ENCODE data around the gene SBNO2. TPM values are rescaled to one million over a fixed set of nuclear protein-coding genes. Genes with fewer than 3 reads are reported as not detected.

Gene SBNO2
- total and polyA plus RNA-seq, 2 of the 4 experiments (the other 2 are of a cell fraction), result 13.4 to 40.5 TPM

DNA sequence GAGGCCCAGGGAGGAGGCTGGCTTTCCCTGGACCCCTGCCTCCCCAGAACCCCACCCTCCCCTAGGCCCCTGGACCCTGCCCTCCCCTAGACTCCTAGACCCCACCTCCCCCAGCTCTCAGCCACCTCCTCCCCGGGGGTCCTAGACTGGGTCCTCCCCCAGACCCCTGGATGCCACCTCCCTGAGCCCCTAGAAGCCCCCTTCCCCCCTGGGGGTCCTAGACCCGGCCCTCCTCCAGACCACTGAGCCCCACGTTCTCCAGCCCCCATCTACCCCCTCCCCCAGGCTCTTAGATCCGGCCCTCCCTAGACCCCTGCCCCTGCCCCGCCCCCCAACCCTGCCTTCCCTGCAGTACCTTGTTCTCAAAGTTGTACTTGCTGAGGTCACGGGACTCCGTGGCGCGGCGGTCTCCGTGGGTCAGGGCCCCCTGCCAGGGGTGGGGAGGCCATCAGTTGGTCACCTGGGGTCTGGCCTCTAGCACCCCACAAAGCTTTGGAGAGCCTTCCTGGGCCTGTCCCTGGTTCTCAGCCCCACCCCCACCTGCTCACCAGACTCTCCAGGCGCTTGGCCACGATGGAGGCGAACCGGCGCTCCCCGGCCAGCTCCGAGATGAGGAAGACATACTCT is 62.3 kb downstream of the SBNO2 start:
- Histone ChIP-seq H3K56ac (ENCODE audit: extremely low read depth, insufficient read depth, low read length) (no peak overlapping the region), H2BK120ac (ENCODE audit: low read depth, low read length) (no peak overlapping the region), H3K27me3 (ENCODE audit: control insufficient read depth, insufficient read depth, low read length) (no peaks in the 10 kb centered on the region), H3K79me1 (ENCODE audit: low read depth in 1 of 2, low read length in 2 of 2) (peaks cover 3 to 24% of the 10 kb centered on the region in 2 experiments; a peak in 3 of 4 replicates), H2BK15ac (ENCODE audit: low read depth, low read length) (no peak overlapping the region), H3K23ac (ENCODE audit: low read depth, low read length) (no peak overlapping the region), H3K4me3 (ENCODE audit: insufficient read depth, low read depth, low read length) (no peak overlapping the region), H4K20me1 (ENCODE audit: insufficient read depth, low read length) (peaks cover 34% of the 10 kb centered on the region), H3K36me3 (ENCODE audit: control insufficient read depth, insufficient read depth, low read length) (peaks cover 77% of the 10 kb centered on the region), H2AK5ac (ENCODE audit: low read depth, low read length) (no peak overlapping the region), H3K9me3 (ENCODE audit: control insufficient read depth, insufficient read depth, low read length) (no peaks in the 10 kb centered on the region), H3K27ac (ENCODE audit: insufficient read depth, low read length) (no peak overlapping the region), H3K4ac (ENCODE audit: low read depth, low read length) (no peak overlapping the region), H4K5ac (ENCODE audit: low read depth, low read length) (no peak overlapping the region), H2BK20ac (ENCODE audit: low read depth, low read length) (no peak overlapping the region), H2BK5ac (ENCODE audit: low read depth, low read length, poor library complexity, severe bottlenecking) (no peak overlapping the region), H2AFZ (replicated peaks; ENCODE audit: low read length, poor library complexity) (no peak overlapping the region), H4K91ac (ENCODE audit: insufficient read depth, low read depth, low read length) (no peak overlapping the region), H3K9ac (ENCODE audit: low read depth, low read length) (no peak overlapping the region), H3K14ac (replicated peaks; ENCODE audit: low read depth, low read length) (no peak overlapping the region), H3K18ac (ENCODE audit: low read depth, low read length) (no peak overlapping the region), H3K9me1 (ENCODE audit: insufficient read depth, low read length) (no peaks in the 10 kb centered on the region), H4K8ac (ENCODE audit: low read depth in 2 of 2, low read length in 2 of 2) (no peak overlapping the region), H2AK9ac (replicated peaks; ENCODE audit: low read depth, low read length, poor library complexity) (no peak overlapping the region), H3K4me2 (ENCODE audit: low read depth, low read length) (no peak overlapping the region), H3K4me1 (ENCODE audit: control insufficient read depth, insufficient read depth, low read length) (peaks cover 11% of the 10 kb centered on the region)
- TF ChIP-seq MXI1 (IDR thresholded peaks at IDR 0.05; ENCODE audit: borderline replicate concordance, low read depth, low read length) (no peak), RFX5 (IDR thresholded peaks at IDR 0.05; ENCODE audit: low read depth, low read length) (no peak), RAD21 (IDR thresholded peaks at IDR 0.05; ENCODE audit: low read length) (no peak), ELK1 (IDR thresholded peaks at IDR 0.05; ENCODE audit: borderline replicate concordance, low read depth, low read length) (no peak), MAZ (IDR thresholded peaks at IDR 0.05; ENCODE audit: borderline replicate concordance, low read depth, low read length) (no peak), POLR2A (IDR thresholded peaks at IDR 0.05; ENCODE audit: low read depth, low read length) (no peak)
- TF ChIP-seq, protein P1, sequence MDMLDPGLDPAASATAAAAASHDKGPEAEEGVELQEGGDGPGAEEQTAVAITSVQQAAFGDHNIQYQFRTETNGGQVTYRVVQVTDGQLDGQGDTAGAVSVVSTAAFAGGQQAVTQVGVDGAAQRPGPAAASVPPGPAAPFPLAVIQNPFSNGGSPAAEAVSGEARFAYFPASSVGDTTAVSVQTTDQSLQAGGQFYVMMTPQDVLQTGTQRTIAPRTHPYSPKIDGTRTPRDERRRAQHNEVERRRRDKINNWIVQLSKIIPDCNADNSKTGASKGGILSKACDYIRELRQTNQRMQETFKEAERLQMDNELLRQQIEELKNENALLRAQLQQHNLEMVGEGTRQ (IDR thresholded peaks at IDR 0.05; ENCODE audit: low read depth, low read length), result no peak
- POLR2A ChIA-PET (ENCODE audit: unreplicated experiment), result interaction anchor here (0.6 kb wide), 2 partner anchors 22 to 82 kb away, joined by 5 to 10 read pairs; no protein-coding TSS in a partner anchor
- no peak for DNase-seq
- no peak for ATAC-seq (ENCODE audit: low read depth)
- BruUV-seq (replicated peaks), result no TSS peak
- in situ Hi-C loops (cut with MboI; ENCODE audit: low sequenced_read_pairs) (no loop called here), dilution Hi-C loops (cut with HindIII; ENCODE audit: low sequenced_read_pairs, unreplicated experiment) (no loop called here), intact Hi-C loops (cut with micrococcal nuclease) (loop anchor here (2.0 to 5.0 kb wide), 2 partner anchors 65 to 81 kb away; no protein-coding TSS in a partner anchor)
- no CpG with 5 or more reads among the region's 18 CpGs for WGBS, 2 experiments (ENCODE audit: extremely low coverage in 2 of 2, insufficient read length in 1 of 2)
- CTCF ChIA-PET, result no interaction called here

Data from IMR-90 (cell line).